Activated CD4-positive, alpha-beta memory T cell treated with anti-CD3 and anti-CD28 coated beads, Interleukin-2, amount 10 ng/mL, durations not matched to agents 7 days and 5 days (primary cell): ENCODE data around the gene HBZ. TPM values are rescaled to one million over a fixed set of nuclear protein-coding genes. Genes with fewer than 3 reads are reported as not detected.
"Not testable (repeated sequence)": the region's sequence is repeated elsewhere in the genome, so short reads cannot be mapped to it uniquely, and the experiment has no call there.

Source experiments
- CTCF ChIA-PET: fragments of 350-600 bp; sonication (Branson Sonifier 250); formaldehyde crosslinking; loops from one replicate; lab custom pipeline; 2021; ENCODE audit warnings: antibody characterized with exemption, inconsistent platforms; lab: Charles Lee
- POLR2A ChIA-PET: fragments of 350-600 bp; sonication (Branson Sonifier 250); formaldehyde crosslinking; loops from one replicate; lab custom pipeline; 2021; ENCODE audit warnings: antibody characterized with exemption; lab: Charles Lee
- DNase-seq: peaks from one replicate; pipeline ENCODE4 v3.0.0-alpha.2; 2020
- H3K27ac Mint-ChIP-seq: one replicate; pipeline ENCODE4 v1.8.0; 2021; ENCODE audit warnings: mild to moderate bottlenecking, mixed read lengths
- H3K27me3 Mint-ChIP-seq: one replicate; pipeline ENCODE4 v1.8.0; 2021; ENCODE audit warnings: mixed read lengths
- H3K36me3 Mint-ChIP-seq: one replicate; pipeline ENCODE4 v1.8.0; 2021; ENCODE audit warnings: low read depth, mixed read lengths
- H3K4me1 Mint-ChIP-seq: one replicate; pipeline ENCODE4 v1.8.0; 2021; ENCODE audit warnings: mixed read lengths
- H3K4me3 Mint-ChIP-seq: one replicate; pipeline ENCODE4 v1.8.0; 2021; ENCODE audit warnings: mild to moderate bottlenecking, mixed read lengths
- H3K9me3 Mint-ChIP-seq: one replicate; pipeline ENCODE4 v1.8.0; 2021; ENCODE audit warnings: mixed read lengths
- total RNA-seq, 2 experiments: library from RNA; stranded (reverse); gene quantifications; one replicate each; pipeline ENCODE4 v1.2.3, GENCODE V29; 2021

HBZ gene
- total RNA-seq, 2 experiments from 2014 or later = not detected

- Mint-ChIP-seq H3K27me3 (no peaks in the 10 kb centered on the region), H3K9me3 (no peaks in the 10 kb centered on the region), H3K36me3 (peaks cover 57% of the 10 kb centered on the region), H3K4me1 (peaks cover 4% of the 10 kb centered on the region), H3K4me3 (no peak overlapping the region), H3K27ac (no peak overlapping the region)
- DNase-seq = no peak
- POLR2A ChIA-PET = interaction anchor here (1.6 kb wide), 1 partner anchor 36 kb away, joined by 4 read pairs; no protein-coding TSS in a partner anchor
- CTCF ChIA-PET = interaction anchor here (1.1 to 1.5 kb wide), 2 partner anchors 11 to 127 kb away, joined by 3 read pairs; no protein-coding TSS in a partner anchor
Observed at GRCh38 chr16:192686-193085, 40.2 kb downstream of the HBZ start.

GRCh38 chr16:193441-193840 lies 41.0 kb downstream of the HBZ start:
- H3K27me3 Mint-ChIP-seq = no peaks in the 10 kb centered on the region
- peaks cover 4% of the 10 kb centered on the region for H3K4me1 Mint-ChIP-seq
- peaks cover 62% of the 10 kb centered on the region for H3K36me3 Mint-ChIP-seq
- POLR2A ChIA-PET = interaction anchor here (1.6 kb wide), 1 partner anchor 35 kb away, joined by 4 read pairs; no protein-coding TSS in a partner anchor
- CTCF ChIA-PET = interaction anchor here (0.6 to 1.5 kb wide), 4 partner anchors 12 to 169 kb away, joined by 3 read pairs; no protein-coding TSS in a partner anchor
- no peak for DNase-seq
- no peak overlapping the region for H3K4me3 Mint-ChIP-seq
- H3K27ac Mint-ChIP-seq = no peak overlapping the region
- no peaks in the 10 kb centered on the region for H3K9me3 Mint-ChIP-seq

DNA sequence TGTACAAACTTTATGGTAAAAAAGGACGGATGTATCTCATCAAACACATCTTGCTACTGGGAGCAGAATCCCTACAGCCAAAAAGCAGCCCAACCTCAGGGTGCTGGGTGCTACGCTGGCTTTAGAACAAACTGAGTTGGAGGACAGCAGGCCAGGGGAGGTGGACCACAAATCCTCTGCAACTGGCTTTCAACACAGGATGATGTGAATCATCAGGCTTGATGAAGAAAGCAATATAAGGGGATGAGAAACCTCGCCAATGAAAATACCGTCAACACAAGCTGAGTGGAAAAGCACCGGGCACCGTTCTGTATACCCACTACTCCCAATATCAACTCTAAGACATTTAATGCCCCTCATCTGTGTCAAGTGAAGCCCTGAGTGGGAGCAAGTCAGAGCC lies 42.1 kb downstream of the HBZ start:
- no peaks in the 10 kb centered on the region for H3K27me3 Mint-ChIP-seq
- H3K4me1 Mint-ChIP-seq = no peaks in the 10 kb centered on the region
- H3K9me3 Mint-ChIP-seq = no peaks in the 10 kb centered on the region
- H3K27ac Mint-ChIP-seq = no peak overlapping the region
- H3K36me3 Mint-ChIP-seq = peaks cover 59% of the 10 kb centered on the region
- no peak for DNase-seq
- no peak overlapping the region for H3K4me3 Mint-ChIP-seq
- ChIA-PET POLR2A (no interaction called here), CTCF (interaction anchor here (1.2 kb wide), 1 partner anchor 129 kb away, joined by 3 read pairs; no protein-coding TSS in a partner anchor)

DNA sequence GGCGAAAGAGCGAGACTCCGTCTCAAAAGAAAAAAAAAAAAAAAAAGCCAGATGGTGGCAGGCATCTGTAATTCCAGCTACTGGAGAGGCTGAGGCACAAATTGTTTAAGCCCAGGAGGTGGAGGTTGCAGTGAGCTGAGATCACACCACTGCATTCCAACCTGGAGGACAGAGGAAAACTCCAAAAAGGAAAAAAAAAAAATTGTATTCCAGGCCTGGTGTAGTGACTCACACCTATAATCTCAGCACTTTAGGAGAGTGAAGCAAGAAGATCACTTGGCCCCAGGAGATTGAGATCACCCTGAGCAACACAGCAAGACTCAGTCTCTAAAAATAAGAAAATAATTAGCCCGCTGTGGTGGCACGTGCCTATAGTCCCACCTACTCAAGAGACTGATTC lies 47.9 kb downstream of the HBZ start:
- Mint-ChIP-seq H3K4me1 (no peaks in the 10 kb centered on the region), H3K27me3 (no peaks in the 10 kb centered on the region), H3K9me3 (no peaks in the 10 kb centered on the region), H3K4me3 (no peak overlapping the region), H3K36me3 (peaks cover 45% of the 10 kb centered on the region), H3K27ac (no peak overlapping the region)
- CTCF ChIA-PET = no interaction called here
- POLR2A ChIA-PET = no interaction called here
- no peak for DNase-seq

DNA sequence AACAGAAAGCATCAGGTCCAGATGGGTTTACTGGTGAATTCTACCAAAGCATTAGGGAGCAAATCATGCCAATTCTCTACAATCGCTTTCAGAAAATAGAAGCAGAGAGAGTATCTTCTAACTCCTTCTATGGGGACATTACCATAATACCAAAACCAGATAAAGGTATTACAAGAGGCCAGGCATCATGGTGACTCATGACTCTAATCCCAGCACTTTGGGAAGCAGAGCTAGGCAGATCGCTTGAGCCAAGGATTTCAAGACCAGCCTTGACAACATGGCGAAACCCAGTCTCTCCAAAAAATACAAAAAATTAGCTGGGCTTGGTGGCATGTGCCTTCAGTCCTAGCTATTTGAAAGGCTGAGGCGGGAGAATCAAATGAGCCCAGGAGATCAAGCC lies 50.8 kb downstream of the HBZ start:
- no peaks in the 10 kb centered on the region for H3K9me3 Mint-ChIP-seq
- H3K27me3 Mint-ChIP-seq = no peaks in the 10 kb centered on the region
- H3K4me3 Mint-ChIP-seq = no peak overlapping the region
- ChIA-PET CTCF (interaction anchor here (1.1 kb wide), 1 partner anchor 106 kb away, joined by 3 read pairs; no protein-coding TSS in a partner anchor), POLR2A (no interaction called here)
- no peak for DNase-seq
- peaks cover 3% of the 10 kb centered on the region for H3K4me1 Mint-ChIP-seq
- H3K27ac Mint-ChIP-seq = no peak overlapping the region
- peaks cover 46% of the 10 kb centered on the region for H3K36me3 Mint-ChIP-seq

- POLR2A ChIA-PET, H3K9me3 Mint-ChIP-seq, H3K27ac Mint-ChIP-seq, H3K27me3 Mint-ChIP-seq, DNase-seq, CTCF ChIA-PET, H3K4me1 Mint-ChIP-seq, H3K4me3 Mint-ChIP-seq: not testable (repeated sequence)
- peaks cover 43% of the 10 kb centered on the region for H3K36me3 Mint-ChIP-seq
Observed at GRCh38 chr16:204046-204445, 51.6 kb downstream of the HBZ start.

Other genes starting within 250 kb of the HBZ start
- 10 to 100 TPM; 27.6 to 31.1 TPM for gene POLR3K, start 99.0 kb upstream of the HBZ start, total RNA-seq
- 10 to 100 TPM; 29.7 to 33.4 TPM for gene SNRNP25, start 98.8 kb upstream of the HBZ start, total RNA-seq
- under 1 TPM; 0.18 to 0.23 TPM for gene RHBDF1, start 80.0 kb upstream of the HBZ start, total RNA-seq
- gene MPG, start 74.4 kb upstream of the HBZ start, total RNA-seq = 10 to 100 TPM; 59.9 to 64.3 TPM
- 10 to 100 TPM; 31.9 to 33.4 TPM for gene NPRL3, start 14.0 kb upstream of the HBZ start, total RNA-seq
- gene HBM, start 13.3 kb downstream of the HBZ start, total RNA-seq = not detected
- not detected for gene HBA2, start 20.2 kb downstream of the HBZ start, total RNA-seq
- not detected for gene HBA1, start 24.0 kb downstream of the HBZ start, total RNA-seq
- not detected for gene HBQ1, start 27.8 kb downstream of the HBZ start, total RNA-seq
- 10 to 100 TPM; 54.9 to 61.0 TPM for gene LUC7L, start 76.8 kb downstream of the HBZ start, total RNA-seq
- 10 to 100 TPM; 26.9 to 31.5 TPM for gene FAM234A, start 82.2 kb downstream of the HBZ start, total RNA-seq
- under 1 TPM; 0.10 to 0.40 TPM for gene RGS11, start 123.3 kb downstream of the HBZ start, total RNA-seq
- not detected for gene ARHGDIG, start 127.9 kb downstream of the HBZ start, total RNA-seq
- gene PDIA2, start 130.5 kb downstream of the HBZ start, total RNA-seq = not detected
- 10 to 100 TPM; 25.4 to 25.7 TPM for gene AXIN1, start 200.1 kb downstream of the HBZ start, total RNA-seq
- gene MRPL28, start 217.9 kb downstream of the HBZ start, total RNA-seq = 10 to 100 TPM; 71.4 to 72.6 TPM
- 10 to 100 TPM; 59.2 to 59.9 TPM for gene PGAP6, start 229.3 kb downstream of the HBZ start, total RNA-seq
- gene NME4, start 244.6 kb downstream of the HBZ start, total RNA-seq = 10 to 100 TPM; 33.9 to 34.0 TPM
- gene DECR2, start 249.2 kb downstream of the HBZ start, total RNA-seq = 1 to 10 TPM; 3.0 to 3.3 TPM